ENCODE data around the gene C9orf85. TPM values are rescaled to one million over a fixed set of nuclear protein-coding genes. Genes with fewer than 3 reads are reported as not detected.

The C9orf85 gene
- total and polyA plus RNA-seq, 9 of the 15 experiments (the other 6 are each of a cell fraction or from before 2014, with no cell fraction given) = 6.7 to 17.6 (median 13.0) TPM

DNA sequence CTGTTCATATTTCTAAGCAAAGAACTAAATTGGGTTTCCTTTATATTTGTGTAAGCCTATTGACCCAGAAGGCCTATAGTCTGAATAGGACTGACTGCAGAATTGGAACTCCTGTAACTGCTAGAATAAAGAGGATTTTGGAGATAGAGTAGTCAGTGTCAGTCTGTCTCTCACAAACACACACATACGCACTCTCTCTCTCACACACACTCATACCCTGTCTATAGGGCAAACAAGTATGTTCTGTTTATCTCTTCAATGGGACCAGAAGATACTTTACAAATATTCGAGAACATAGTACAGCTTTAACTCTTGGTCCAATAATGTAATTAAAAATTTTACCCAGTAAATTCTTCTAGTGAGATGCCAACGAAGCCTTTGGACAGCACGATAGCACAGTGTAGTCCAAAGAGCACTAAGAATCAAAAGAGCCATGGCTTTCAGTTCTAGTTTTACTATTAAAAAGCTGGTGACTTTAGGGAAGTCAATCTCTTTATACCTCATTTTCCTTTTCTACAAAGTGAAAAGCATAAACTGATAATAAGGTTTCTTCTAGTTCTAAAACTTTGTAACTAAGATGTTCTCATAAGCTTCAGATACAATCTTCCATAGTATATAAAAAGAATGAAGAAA, 19.8 kb upstream of the C9orf85 start:
- Histone ChIP-seq H3K4me2 (ENCODE audit: insufficient read depth, low read length) (no peak overlapping the region), H3K9me3 (replicated peaks; ENCODE audit: control insufficient read depth, insufficient read depth, low read depth, low read length) (no peaks in the 10 kb centered on the region), H3K4me3 (no peak overlapping the region), H3K27ac (ENCODE audit: extremely low read depth, low read depth, low read length) (no peak overlapping the region), H4K20me1 (replicated peaks; ENCODE audit: control insufficient read depth, insufficient read depth, low read length) (no peaks in the 10 kb centered on the region), H3K9me1 (ENCODE audit: control insufficient read depth, insufficient read depth, low read length) (no peaks in the 10 kb centered on the region), H3K27me3 (ENCODE audit: control insufficient read depth in 2 of 2, insufficient read depth in 2 of 2, low read length in 2 of 2) (no peaks in the 10 kb centered on the region), H3K4me1 (replicated peaks in 1 of 2; ENCODE audit: control insufficient read depth in 2 of 2, insufficient read depth in 2 of 2, low read length in 2 of 2) (no peaks in the 10 kb centered on the region; a peak in 1 of 5 replicates), H3K36me3 (ENCODE audit: control insufficient read depth, insufficient read depth, low read length) (no peaks in the 10 kb centered on the region), H3K79me2 (ENCODE audit: control insufficient read depth, insufficient read depth, low read length) (peaks cover 71% of the 10 kb centered on the region), H3K9ac (ENCODE audit: insufficient read depth in 1 of 2, low read depth in 2 of 2, low read length in 2 of 2) (no peak overlapping the region), H2AFZ (ENCODE audit: low read depth, low read length) (no peak overlapping the region)
- 100% methylated on average over 4 of the region's 4 CpGs for WGBS (ENCODE audit: insufficient coverage, low coverage, missing lambda C conversion rate)
- no peak for DNase-seq (ENCODE audit: extremely low read depth in 1 of 4, low spot score in 3 of 4)
- ChIA-PET POLR2A (interaction anchor here (0.6 kb wide), 1 partner anchor 282 kb away, joined by 3 read pairs; no protein-coding TSS in a partner anchor), CTCF (ENCODE audit: low intra/inter-chr PET ratio) (no interaction called here)
- intact Hi-C loops (cut with micrococcal nuclease) = no loop called here
- in situ Hi-C loops (cut with MboI) = no loop called here
- ATAC-seq = no peak
- BruUV-seq (replicated peaks) = no TSS peak
- no peak for FAIRE-seq
- TF ChIP-seq ZNF384 (IDR thresholded peaks at IDR 0.05; ENCODE audit: low read depth, low read length) (no peak), PHF21A (IDR thresholded peaks at IDR 0.05; ENCODE audit: borderline replicate concordance, low read depth) (no peak), NUFIP1 (IDR thresholded peaks at IDR 0.05; ENCODE audit: partially characterized antibody) (no peak), ZNF583 (CRISPR knock-in tag; IDR thresholded peaks at IDR 0.05) (no peak), FUS (optimal IDR thresholded peaks at IDR 0.05; ENCODE audit: low read depth, low read length) (no peak), TAF9B (IDR thresholded peaks at IDR 0.05; ENCODE audit: partially characterized antibody) (no peak), BHLHE40 (IDR thresholded peaks at IDR 0.05; ENCODE audit: low read length) (no peak), CXXC5 (CRISPR knock-in tag; IDR thresholded peaks at IDR 0.05) (no peak), AFF4 (CRISPR knock-in tag; IDR thresholded peaks at IDR 0.05) (no peak), HDAC1 (IDR thresholded peaks at IDR 0.05) (no peak), ELF4 (CRISPR knock-in tag; IDR thresholded peaks at IDR 0.05) (no peak), C11orf30 (IDR thresholded peaks at IDR 0.05; ENCODE audit: low read depth) (no peak)
- TF ChIP-seq, protein P1, sequence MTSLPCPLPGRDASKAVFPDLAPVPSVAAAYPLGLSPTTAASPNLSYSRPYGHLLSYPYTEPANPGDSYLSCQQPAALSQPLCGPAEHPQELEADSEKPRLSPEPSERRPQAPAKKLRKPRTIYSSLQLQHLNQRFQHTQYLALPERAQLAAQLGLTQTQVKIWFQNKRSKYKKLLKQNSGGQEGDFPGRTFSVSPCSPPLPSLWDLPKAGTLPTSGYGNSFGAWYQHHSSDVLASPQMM (CRISPR knock-in tag; IDR thresholded peaks at IDR 0.05) = no peak
- TF ChIP-seq, protein P2, sequence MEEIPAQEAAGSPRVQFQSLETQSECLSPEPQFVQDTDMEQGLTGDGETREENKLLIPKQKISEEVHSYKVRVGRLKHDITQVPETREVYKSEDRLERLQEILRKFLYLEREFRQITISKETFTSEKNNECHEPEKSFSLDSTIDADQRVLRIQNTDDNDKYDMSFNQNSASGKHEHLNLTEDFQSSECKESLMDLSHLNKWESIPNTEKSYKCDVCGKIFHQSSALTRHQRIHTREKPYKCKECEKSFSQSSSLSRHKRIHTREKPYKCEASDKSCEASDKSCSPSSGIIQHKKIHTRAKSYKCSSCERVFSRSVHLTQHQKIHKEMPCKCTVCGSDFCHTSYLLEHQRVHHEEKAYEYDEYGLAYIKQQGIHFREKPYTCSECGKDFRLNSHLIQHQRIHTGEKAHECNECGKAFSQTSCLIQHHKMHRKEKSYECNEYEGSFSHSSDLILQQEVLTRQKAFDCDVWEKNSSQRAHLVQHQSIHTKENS (CRISPR knock-in tag; IDR thresholded peaks at IDR 0.05) = no peak
- TF ChIP-seq, protein P3, sequence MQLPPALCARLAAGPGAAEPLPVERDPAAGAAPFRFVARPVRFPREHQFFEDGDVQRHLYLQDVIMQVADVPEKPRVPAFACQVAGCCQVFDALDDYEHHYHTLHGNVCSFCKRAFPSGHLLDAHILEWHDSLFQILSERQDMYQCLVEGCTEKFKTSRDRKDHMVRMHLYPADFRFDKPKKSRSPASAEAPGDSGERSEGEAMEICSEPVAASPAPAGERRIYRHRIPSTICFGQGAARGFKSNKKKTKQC (CRISPR knock-in tag; IDR thresholded peaks at IDR 0.05) = no peak
